DOHH2 (cell line): ENCODE measurements around the gene NLRC3.
A peak's percentile ranks its signal among the peaks of the same experiment; 100 is the strongest.

Experiments
- H3F3A ChIP-seq: fragments of 200-600 bp; sonication (generic), shearing (Covaris generic); 2 replicates; pipeline ENCODE4 v1.6.0; 2016; ENCODE audit warnings: antibody characterized with exemption, mild to moderate bottlenecking; ENCODE audit not compliant: control insufficient read depth, insufficient read depth
- H3K27ac ChIP-seq: fragments of 200-600 bp; sonication (generic); 2 replicates; pipeline ENCODE4 v1.5.1; 2014; ENCODE audit warnings: low read depth, mild to moderate bottlenecking, low read length, moderate library complexity
- H3K27me3 ChIP-seq: fragments of 200-600 bp; sonication (generic); 2 replicates; pipeline ENCODE4 v1.6.1; 2014; ENCODE audit warnings: mild to moderate bottlenecking, low read length, mixed read lengths; ENCODE audit not compliant: control insufficient read depth
- H3K36me3 ChIP-seq: fragments of 200-600 bp; sonication (generic); 2 replicates; pipeline ENCODE4 v1.6.1; 2014; ENCODE audit warnings: mild to moderate bottlenecking, low read length, moderate library complexity, mixed read lengths; ENCODE audit not compliant: control insufficient read depth
- H3K4me1 ChIP-seq: fragments of 200-600 bp; sonication (generic); 2 replicates; pipeline ENCODE4 v1.6.1; 2014; ENCODE audit warnings: mild to moderate bottlenecking, low read length, mixed read lengths; ENCODE audit not compliant: control insufficient read depth
- H3K4me2 ChIP-seq: fragments of 200-600 bp; sonication (generic); 2 replicates; pipeline ENCODE4 v1.6.0; 2014; ENCODE audit warnings: mild to moderate bottlenecking, low read length, moderate library complexity
- H3K4me3 ChIP-seq: fragments of 200-600 bp; sonication (generic); 2 replicates; pipeline ENCODE4 v1.5.1; 2014; ENCODE audit warnings: mild to moderate bottlenecking, low read length, mixed read lengths
- H3K79me2 ChIP-seq: fragments of 200-600 bp; sonication (generic); 2 replicates; pipeline ENCODE4 v1.6.1; 2014; ENCODE audit warnings: mild to moderate bottlenecking, low read length, mixed read lengths; ENCODE audit not compliant: control insufficient read depth
- H3K9me2 ChIP-seq: fragments of 200-600 bp; sonication (generic); replicated peaks from 2 replicates; pipeline ENCODE4 v1.6.1; 2014; ENCODE audit warnings: mild to moderate bottlenecking, low read length, mixed read lengths; ENCODE audit not compliant: control insufficient read depth
- H3K9me3 ChIP-seq: fragments of 200-600 bp; sonication (generic); 2 replicates; pipeline ENCODE4 v1.6.1; 2014; ENCODE audit warnings: antibody characterized with exemption, low read length, mixed read lengths; ENCODE audit not compliant: control insufficient read depth, insufficient read depth
- H4K20me1 ChIP-seq: fragments of 200-600 bp; sonication (generic); 2 replicates; pipeline ENCODE4 v1.6.0; 2014; ENCODE audit warnings: low read depth, mild to moderate bottlenecking, antibody characterized with exemption, low read length, moderate library complexity; ENCODE audit not compliant: control insufficient read depth, insufficient read depth
- EZH2phosphoT487 ChIP-seq: fragments of 200-600 bp; sonication (generic); IDR thresholded peaks from 2 replicates; pipeline ENCODE4 v1.6.1; 2017; ENCODE audit warnings: borderline replicate concordance, mild to moderate bottlenecking, antibody characterized with exemption, low read length, moderate library complexity, mixed read lengths
- TF ChIP-seq, protein P1 (sequence below): fragments of 200-600 bp; sonication (generic); IDR thresholded peaks from one replicate; pipeline ENCODE4 v1.5.1; 2014; ENCODE audit warnings: antibody characterized with exemption, mild to moderate bottlenecking, low read depth, low read length; ENCODE audit not compliant: poor library complexity, severe bottlenecking

Gene NLRC3

DNA sequence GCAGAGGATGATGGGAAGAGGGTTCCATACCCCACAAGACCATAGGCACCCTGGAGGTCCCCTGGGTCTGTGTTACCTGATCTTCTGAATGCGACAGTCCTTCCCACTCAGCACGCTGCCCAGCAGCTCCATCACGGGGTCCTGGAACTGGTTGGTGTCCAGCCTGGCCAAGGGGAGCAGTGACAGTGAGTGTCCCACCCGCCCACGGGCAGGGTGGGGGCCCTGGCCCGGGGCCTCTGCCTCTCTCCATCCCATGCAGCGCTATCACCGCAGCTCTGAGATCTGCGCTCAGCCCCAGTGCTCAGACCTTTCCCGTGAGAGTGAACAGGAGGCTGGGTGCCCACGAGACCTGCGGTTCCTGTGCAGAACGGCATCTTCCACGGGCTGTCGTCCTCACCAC, 15.6 kb downstream of the NLRC3 start:
- Histone ChIP-seq H4K20me1 (0 out of 2 replicates have a peak, but pooled peaks cover 3% of the 10 kb centered on the region), H3K36me3 (peaks cover 82% of the 10 kb centered on the region)

DNA sequence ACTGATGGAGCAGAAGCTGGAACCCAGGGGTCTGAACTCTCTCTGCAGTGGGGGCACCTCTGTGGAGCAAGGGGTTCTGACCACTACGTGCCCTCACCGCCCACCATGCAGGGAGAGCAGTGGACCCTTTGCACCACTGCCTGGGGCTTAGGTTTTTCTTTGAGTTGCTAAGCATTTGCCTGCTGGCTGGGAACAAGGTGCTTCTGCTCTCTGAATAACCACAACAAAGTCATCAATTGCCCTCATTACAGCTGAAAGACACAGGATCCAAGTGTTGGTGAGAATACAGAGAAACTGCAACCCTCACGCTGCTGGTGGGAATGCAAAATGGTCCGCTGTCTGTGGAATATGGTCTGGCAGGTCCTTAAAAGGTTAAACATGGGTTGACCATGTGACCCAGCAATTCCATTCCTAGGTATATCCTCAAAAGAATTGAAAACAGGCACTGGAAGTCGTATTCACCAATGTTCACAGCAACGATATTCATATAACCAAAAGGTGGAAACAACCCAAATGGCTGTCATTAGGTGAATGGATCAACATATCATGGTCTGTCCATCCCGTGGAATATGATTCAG, 22.8 kb downstream of the NLRC3 start:
- H4K20me1 ChIP-seq = no peaks in the 10 kb centered on the region
- H3K27ac ChIP-seq = peak overlapping the region; percentile 74
- H3F3A ChIP-seq = peaks cover 11% of the 10 kb centered on the region
- 0 out of 2 replicates have a peak overlapping the region, but pooled peaks have one; percentile 46 for H3K4me2 ChIP-seq
- H3K4me3 ChIP-seq = no peak overlapping the region
- H3K36me3 ChIP-seq = peaks cover 84% of the 10 kb centered on the region
- no peaks in the 10 kb centered on the region for H3K27me3 ChIP-seq
- peaks cover 32% of the 10 kb centered on the region for H3K4me1 ChIP-seq
- no peaks in the 10 kb centered on the region for H3K79me2 ChIP-seq
- TF ChIP-seq EZH2phosphoT487 = no peak
- TF ChIP-seq, protein P1, sequence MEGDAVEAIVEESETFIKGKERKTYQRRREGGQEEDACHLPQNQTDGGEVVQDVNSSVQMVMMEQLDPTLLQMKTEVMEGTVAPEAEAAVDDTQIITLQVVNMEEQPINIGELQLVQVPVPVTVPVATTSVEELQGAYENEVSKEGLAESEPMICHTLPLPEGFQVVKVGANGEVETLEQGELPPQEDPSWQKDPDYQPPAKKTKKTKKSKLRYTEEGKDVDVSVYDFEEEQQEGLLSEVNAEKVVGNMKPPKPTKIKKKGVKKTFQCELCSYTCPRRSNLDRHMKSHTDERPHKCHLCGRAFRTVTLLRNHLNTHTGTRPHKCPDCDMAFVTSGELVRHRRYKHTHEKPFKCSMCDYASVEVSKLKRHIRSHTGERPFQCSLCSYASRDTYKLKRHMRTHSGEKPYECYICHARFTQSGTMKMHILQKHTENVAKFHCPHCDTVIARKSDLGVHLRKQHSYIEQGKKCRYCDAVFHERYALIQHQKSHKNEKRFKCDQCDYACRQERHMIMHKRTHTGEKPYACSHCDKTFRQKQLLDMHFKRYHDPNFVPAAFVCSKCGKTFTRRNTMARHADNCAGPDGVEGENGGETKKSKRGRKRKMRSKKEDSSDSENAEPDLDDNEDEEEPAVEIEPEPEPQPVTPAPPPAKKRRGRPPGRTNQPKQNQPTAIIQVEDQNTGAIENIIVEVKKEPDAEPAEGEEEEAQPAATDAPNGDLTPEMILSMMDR = no peak
- H3K9me3 ChIP-seq = no peaks in the 10 kb centered on the region
- no peaks in the 10 kb centered on the region; the same call in 1 of the 2 replicates for H3K9me2 ChIP-seq

More for the DNA sequence above, 15.6 kb downstream of the NLRC3 start:
- Histone ChIP-seq H3F3A (peaks cover 13% of the 10 kb centered on the region), H3K4me3 (no peak overlapping the region), H3K9me3 (no peaks in the 10 kb centered on the region), H3K9me2 (no peaks in the 10 kb centered on the region), H3K4me2 (no peak overlapping the region), H3K4me1 (peaks cover 7% of the 10 kb centered on the region), H3K27ac (no peak overlapping the region), H3K27me3 (no peaks in the 10 kb centered on the region), H3K79me2 (no peaks in the 10 kb centered on the region)
- TF ChIP-seq EZH2phosphoT487 = no peak
- TF ChIP-seq, protein P1 = no peak

DNA sequence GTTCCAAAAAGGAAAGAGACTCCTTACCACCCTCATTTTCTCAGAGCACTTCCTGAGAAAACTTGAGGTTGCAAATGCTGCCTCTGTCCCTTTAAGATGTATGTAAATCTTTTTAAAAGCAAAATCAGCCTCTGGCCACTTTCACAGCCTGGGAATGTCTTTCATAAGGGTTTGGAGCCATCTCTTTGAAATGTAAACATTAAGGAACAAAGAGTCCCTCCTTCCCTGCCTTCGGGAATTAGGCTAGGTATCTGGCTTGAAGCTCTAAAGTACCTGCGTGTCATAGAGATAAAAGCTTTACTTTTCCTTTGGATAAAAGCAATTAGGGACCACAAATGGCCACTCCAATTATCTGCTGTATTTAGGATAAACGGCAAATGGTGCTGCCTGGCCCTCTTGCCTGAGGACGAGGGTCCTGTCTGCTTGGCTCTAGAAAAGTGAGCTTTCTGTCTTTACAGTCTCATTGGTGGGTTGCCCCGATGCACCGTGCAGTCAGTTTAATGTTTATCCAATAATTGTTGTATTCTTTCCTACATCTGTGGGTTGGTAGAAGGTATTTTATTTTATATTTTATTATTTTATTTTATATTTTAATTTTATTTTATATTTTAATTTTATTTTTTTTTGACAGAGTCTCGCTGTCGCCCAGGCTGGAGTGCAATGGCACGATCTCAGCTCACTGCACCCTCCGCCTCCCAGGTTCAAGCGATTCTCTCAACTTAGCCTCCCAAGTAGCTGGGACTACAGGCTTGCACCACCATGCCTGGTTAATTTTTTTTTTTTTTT, 23.9 kb downstream of the NLRC3 start:
- H4K20me1 ChIP-seq = no peaks in the 10 kb centered on the region
- H3K27ac ChIP-seq = no peak overlapping the region
- no peaks in the 10 kb centered on the region for H3K27me3 ChIP-seq
- peaks cover 32% of the 10 kb centered on the region for H3K4me1 ChIP-seq
- no peaks in the 10 kb centered on the region for H3K79me2 ChIP-seq
- TF ChIP-seq, protein P1 = no peak
- no peak for TF ChIP-seq EZH2phosphoT487
- no peaks in the 10 kb centered on the region for H3K9me3 ChIP-seq
- H3K36me3 ChIP-seq = peaks cover 89% of the 10 kb centered on the region
- peaks cover 2% of the 10 kb centered on the region; the same call in 1 of the 2 replicates for H3F3A ChIP-seq
- H3K9me2 ChIP-seq = no peaks in the 10 kb centered on the region; the same call in 1 of the 2 replicates
- no peak overlapping the region for H3K4me2 ChIP-seq
- no peak overlapping the region for H3K4me3 ChIP-seq
